Stimulated activated naive CD4-positive, alpha-beta T cell (primary cell): ENCODE measurements around the gene RAET1G.
A peak's percentile ranks its signal among the peaks of the same experiment; 100 is the strongest.
"Not testable (repeated sequence)": the region's sequence is repeated elsewhere in the genome, so short reads cannot be mapped to it uniquely, and the experiment has no call there.

Experiments used
- DNase-seq, 6 experiments: peaks; one replicate each; lab custom pipeline; 2025; lab: John Stamatoyannopoulos, UW

RAET1G gene

GRCh38 chr6:149953934-149954327 lies 31.0 kb upstream of the RAET1G start:
- DNase-seq, result not testable (repeated sequence)

GRCh38 chr6:149953390-149953789 lies 30.5 kb upstream of the RAET1G start:
- not testable (repeated sequence) for DNase-seq

GRCh38 chr6:149951626-149952025 lies 28.7 kb upstream of the RAET1G start:
- DNase-seq, result no peak

- DNase-seq, result no peak
These were observed 28.2 kb upstream of the RAET1G start for GRCh38 chr6:149951096-149951495.

- DNase-seq, result no peak
These were observed 27.5 kb upstream of the RAET1G start for GRCh38 chr6:149950423-149950822.

- no peak for DNase-seq
These were observed 25.7 kb upstream of the RAET1G start for GRCh38 chr6:149948616-149949015.

GRCh38 chr6:149948011-149948410 lies 25.1 kb upstream of the RAET1G start:
- DNase-seq, result no peak

- DNase-seq, result not testable (repeated sequence)
These were observed 24.6 kb upstream of the RAET1G start for GRCh38 chr6:149947533-149947932.

GRCh38 chr6:149946631-149947030 lies 23.7 kb upstream of the RAET1G start:
- not testable (repeated sequence) for DNase-seq

GRCh38 chr6:149945276-149945675 lies 22.4 kb upstream of the RAET1G start:
- not testable (repeated sequence) for DNase-seq

- not testable (repeated sequence) for DNase-seq
These were observed 20.4 kb upstream of the RAET1G start for GRCh38 chr6:149943321-149943720.

GRCh38 chr6:149942461-149942829 lies 19.5 kb upstream of the RAET1G start:
- DNase-seq, result peak in 1 of 6 experiments; percentile 39

- DNase-seq, result peak; percentile 70 to 87 (median 84)
These were observed 18.9 kb upstream of the RAET1G start, which contains the start of gene ULBP2 for GRCh38 chr6:149941583-149942460. TSS of gene ULBP2 (plus strand) at chr6:149942014. CDS start at chr6:149942073, 59 bp downstream.

GRCh38 chr6:149940672-149940982 lies 17.7 kb upstream of the RAET1G start:
- DNase-seq, result no peak

GRCh38 chr6:149939909-149940671 lies 17.2 kb upstream of the RAET1G start:
- DNase-seq, result no peak

- DNase-seq, result no peak
These were observed 16.4 kb upstream of the RAET1G start for GRCh38 chr6:149939356-149939648.

GRCh38 chr6:149938571-149939355 lies 15.8 kb upstream of the RAET1G start:
- DNase-seq, result peak; percentile 28 to 69 (median 51)

- DNase-seq, result peak in 1 of 6 experiments; percentile 42
These were observed 15.2 kb upstream of the RAET1G start for GRCh38 chr6:149938013-149938570.

- no peak for DNase-seq
These were observed 13.8 kb upstream of the RAET1G start for GRCh38 chr6:149936743-149937142.

- no peak for DNase-seq
These were observed 12.7 kb upstream of the RAET1G start for GRCh38 chr6:149935668-149936067.

GRCh38 chr6:149935246-149935645 lies 12.3 kb upstream of the RAET1G start:
- DNase-seq, result no peak
